ENCODE results near the gene COL19A1. TPM values are rescaled to one million over a fixed set of nuclear protein-coding genes. Genes with fewer than 3 reads are reported as not detected.

COL19A1 gene
- total and polyA plus RNA-seq, 9 donors: 0.20 to 0.23 TPM; not detected in 7

GRCh38 chr6:70221715-70222438 is 355.5 kb downstream of the COL19A1 start:
- WGBS, 3 donors: 68 to 71% (median 71%) methylated on average over 6 of the region's 6 CpGs
- intact Hi-C loops (cut with DNase I): no loop called here
- TF ChIP-seq POLR2A (IDR thresholded peaks at IDR 0.05) (no peak), CTCF (IDR thresholded peaks at IDR 0.05) (no peak), EP300 (IDR thresholded peaks at IDR 0.05) (no peak)

GRCh38 chr6:70222439-70222749 is 356.0 kb downstream of the COL19A1 start:
- 9 to 12% (median 12%) methylated on average over 2 of the region's 2 CpGs for WGBS, 3 donors
- H3K9me3 ChIP-seq: no peaks in the 10 kb centered on the region
- intact Hi-C loops (cut with DNase I): no loop called here
- H3K4me3 ChIP-seq: no peak overlapping the region
- no peaks in the 10 kb centered on the region for H3K4me1 ChIP-seq (ENCODE audit: insufficient read depth)
- H3K27ac ChIP-seq: no peak overlapping the region
- H3K27me3 ChIP-seq: no peaks in the 10 kb centered on the region
- TF ChIP-seq CTCF (IDR thresholded peaks at IDR 0.05): no peak
- TF ChIP-seq EP300 (IDR thresholded peaks at IDR 0.05): no peak
- no peak for TF ChIP-seq POLR2A (IDR thresholded peaks at IDR 0.05)
- DNase-seq: no peak
- no peaks in the 10 kb centered on the region for H3K36me3 ChIP-seq

More at GRCh38 chr6:70221715-70222438, 355.5 kb downstream of the COL19A1 start:
- H3K27ac ChIP-seq: no peak overlapping the region
- no peak for DNase-seq
- no peaks in the 10 kb centered on the region for H3K36me3 ChIP-seq
- no peaks in the 10 kb centered on the region for H3K4me1 ChIP-seq (ENCODE audit: insufficient read depth)
- no peaks in the 10 kb centered on the region for H3K27me3 ChIP-seq
- H3K9me3 ChIP-seq: no peaks in the 10 kb centered on the region
- H3K4me3 ChIP-seq: no peak overlapping the region

DNA sequence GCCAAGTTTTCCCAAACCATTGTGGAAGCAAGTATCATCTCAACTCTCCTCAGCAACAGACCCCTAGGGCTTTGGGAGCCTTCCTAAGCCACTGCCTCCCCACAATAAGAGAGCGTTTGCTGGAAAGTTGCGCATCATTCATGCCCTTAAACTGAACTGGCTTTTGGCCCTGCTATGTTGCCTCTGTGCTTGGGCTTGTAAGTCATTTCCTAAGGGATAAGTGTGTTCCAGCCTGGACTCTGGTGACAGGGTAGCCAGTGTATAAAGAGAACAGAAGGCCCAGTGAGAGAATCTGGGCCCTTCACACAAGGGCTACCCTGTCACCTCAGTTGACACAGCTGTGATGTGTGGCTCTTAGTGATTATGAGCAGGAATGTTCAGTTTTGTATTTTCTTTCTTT is 358.7 kb downstream of the COL19A1 start:
- DNase-seq: no peak
- TF ChIP-seq EP300 (IDR thresholded peaks at IDR 0.05) (no peak), CTCF (IDR thresholded peaks at IDR 0.05) (no peak), POLR2A (IDR thresholded peaks at IDR 0.05) (no peak)
- Histone ChIP-seq H3K27me3 (no peaks in the 10 kb centered on the region), H3K27ac (no peak overlapping the region), H3K36me3 (no peaks in the 10 kb centered on the region), H3K9me3 (no peaks in the 10 kb centered on the region), H3K4me1 (ENCODE audit: insufficient read depth) (no peaks in the 10 kb centered on the region), H3K4me3 (no peak overlapping the region)
- intact Hi-C loops (cut with DNase I): no loop called here
- WGBS, 3 donors: 82 to 96% (median 91%) methylated on average over 2 of the region's 2 CpGs

DNA sequence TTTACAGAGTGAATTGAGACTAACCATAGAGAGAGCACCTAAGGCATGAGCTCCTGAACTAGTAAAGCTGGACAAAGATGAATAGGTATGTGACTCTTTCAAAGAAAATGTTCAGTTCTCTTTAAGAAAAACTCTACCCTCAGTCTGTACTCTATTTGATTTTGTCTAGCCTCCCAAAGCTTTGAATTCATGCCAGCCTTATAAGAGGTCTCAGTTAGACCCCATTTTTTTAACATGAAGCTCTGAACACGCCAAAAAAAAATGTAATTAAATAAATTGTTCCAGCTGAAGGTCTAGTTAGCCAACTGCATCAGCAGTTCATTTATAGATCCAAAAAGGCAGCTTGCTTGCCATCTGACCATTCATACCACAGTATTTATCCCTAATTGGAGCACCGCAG is 365.0 kb downstream of the COL19A1 start:
- Histone ChIP-seq H3K9me3 (no peaks in the 10 kb centered on the region), H3K27me3 (no peaks in the 10 kb centered on the region), H3K4me1 (ENCODE audit: insufficient read depth) (no peaks in the 10 kb centered on the region), H3K36me3 (no peaks in the 10 kb centered on the region), H3K4me3 (no peak overlapping the region), H3K27ac (no peak overlapping the region)
- no peak for TF ChIP-seq CTCF (IDR thresholded peaks at IDR 0.05)
- DNase-seq: no peak
- intact Hi-C loops (cut with DNase I): no loop called here
- WGBS, 3 donors: 10 to 15% (median 13%) methylated on average over 2 of the region's 2 CpGs

All from ovary (tissue), 9 donors.